HCT116 (cell line): ENCODE results near the gene VRK1. TPM values are rescaled to one million over a fixed set of nuclear protein-coding genes. Genes with fewer than 3 reads are reported as not detected.

ENCODE experiments used
- ATAC-seq: fragments of 200-7000 bp; cut with Tn5 transposase; 2 replicates; pipeline ENCODE4 v1.9.1; 2020; ENCODE audit warnings: mild to moderate bottlenecking, moderate library complexity
- BruUV-seq: library from RNA; stranded (reverse); fragments of 400-500 nt; replicated peaks from 2 replicates; lab custom pipeline; 2021; lab: Mats Ljungman, UMichigan
- CTCF ChIA-PET: fragments of 300-600 bp; sonication (Branson Sonifier 250); formaldehyde crosslinking; loops from one replicate; lab custom pipeline; 2021; ENCODE audit warnings: antibody characterized with exemption; lab: Charles Lee
- POLR2A ChIA-PET: fragments of 300-600, 350-600 bp; sonication (Branson Sonifier 250); formaldehyde crosslinking; loops from one replicate; lab custom pipeline; 2021; ENCODE audit warnings: antibody characterized with exemption; lab: Charles Lee
- RAD21 ChIA-PET, 2 experiments: fragments of 300-600 bp; sonication (Branson Sonifier 250); formaldehyde crosslinking; loops; one replicate each; lab custom pipeline; 2023; ENCODE audit warnings: low total read pairs in 2 of 2; ENCODE audit not compliant: uncharacterized antibody in 2 of 2, unreplicated experiment in 2 of 2, low non-redundant PET in 1 of 2; lab: Charles Lee
- DNase-seq: peaks from one replicate; pipeline ENCODE4 v3.0.0-alpha.2; 2010; ENCODE audit warnings: low read depth, low spot score
- H2AFZ ChIP-seq: fragments of 200-600 bp; shearing (Covaris generic), sonication (generic); 2 replicates; pipeline ENCODE4 v1.6.1; 2017; ENCODE audit warnings: low read depth, mixed run types, mixed read lengths, antibody characterized with exemption, low read length; ENCODE audit not compliant: poor library complexity, severe bottlenecking
- H3K27ac ChIP-seq: 2 replicates; pipeline ENCODE4 v1.5.1; 2012; ENCODE audit warnings: low read depth, low read length
- H3K27me3 ChIP-seq: fragments of 200-600 bp; sonication (generic); 2 replicates; pipeline ENCODE4 v1.6.1; 2016; ENCODE audit warnings: mixed run types, low read length, mixed read lengths; ENCODE audit not compliant: insufficient read depth
- H3K36me3 ChIP-seq, 2 experiments: fragments of 200-500 bp in 1 of 2; fragments of 200-600 bp in 1 of 2; sonication (Bioruptor generic) in 1 of 2; sonication (generic) in 1 of 2; 2 replicates each; pipeline versions ENCODE4 v1.5.1 to v1.6.1; 2014 to 2016; ENCODE audit warnings: low read length in 2 of 2, inconsistent platforms in 1 of 2, mixed read lengths in 1 of 2, mixed run types in 1 of 2; ENCODE audit not compliant: insufficient read depth in 2 of 2, control insufficient read depth in 1 of 2
- H3K4me1 ChIP-seq, 2 experiments: fragments of 200-600 bp in 1 of 2; sonication (generic) in 1 of 2; 2 replicates each; pipeline versions ENCODE4 v1.5.1 to v1.6.1; 2012 to 2017; ENCODE audit warnings: low read length in 2 of 2, inconsistent platforms in 1 of 2, mild to moderate bottlenecking in 1 of 2, mixed read lengths in 1 of 2, mixed run types in 1 of 2, moderate library complexity in 1 of 2; ENCODE audit not compliant: insufficient read depth in 2 of 2, control insufficient read depth in 1 of 2
- H3K4me2 ChIP-seq: fragments of 200-600 bp; sonication (generic); 2 replicates; pipeline ENCODE4 v1.6.1; 2017; ENCODE audit warnings: mixed run types, low read length, mixed read lengths
- H3K4me3 ChIP-seq, 2 experiments: fragments of 200-600 bp in 1 of 2; sonication (generic) in 1 of 2; replicated peaks in 1 of 2; 2 replicates each; pipeline ENCODE4 v1.5.1; 2011 to 2016; ENCODE audit warnings: low read length in 2 of 2, control low read depth in 1 of 2, low read depth in 1 of 2, mild to moderate bottlenecking in 1 of 2, mixed read lengths in 1 of 2, mixed run types in 1 of 2
- H3K79me2 ChIP-seq: fragments of 200-600 bp; sonication (generic); 2 replicates; pipeline ENCODE4 v1.6.1; 2017; ENCODE audit warnings: mild to moderate bottlenecking, mixed run types, low read length, moderate library complexity, mixed read lengths; ENCODE audit not compliant: insufficient read depth
- H3K9ac ChIP-seq: fragments of 200-600 bp; sonication (generic); 2 replicates; pipeline ENCODE4 v1.6.1; 2016; ENCODE audit warnings: low read length, mixed read lengths
- H3K9me2 ChIP-seq: fragments of 200-600 bp; sonication (generic), shearing (Covaris generic); 2 replicates; pipeline ENCODE4 v1.6.1; 2017; ENCODE audit warnings: mixed run types, mild to moderate bottlenecking, moderate library complexity; ENCODE audit not compliant: insufficient read depth
- H3K9me3 ChIP-seq, 2 experiments: fragments of 200-500 bp in 1 of 2; fragments of 200-600 bp in 1 of 2; sonication (Bioruptor generic) in 1 of 2; sonication (generic) in 1 of 2; 2 replicates each; pipeline ENCODE4 v1.6.1; 2014 to 2017; ENCODE audit warnings: low read length in 2 of 2, mixed read lengths in 2 of 2, inconsistent platforms in 1 of 2, low read depth in 1 of 2, mild to moderate bottlenecking in 1 of 2, mixed run types in 1 of 2, moderate library complexity in 1 of 2; ENCODE audit not compliant: control insufficient read depth in 1 of 2, insufficient read depth in 1 of 2
- H4K20me1 ChIP-seq: fragments of 200-600 bp; sonication (generic), shearing (Covaris generic); 2 replicates; pipeline ENCODE4 v1.6.1; 2017; ENCODE audit warnings: mixed run types, mild to moderate bottlenecking, moderate library complexity; ENCODE audit not compliant: insufficient read depth
- CEBPB ChIP-seq: IDR thresholded peaks from 2 replicates; pipeline ENCODE4 v1.6.1; 2012; ENCODE audit warnings: low read depth
- ELF1 ChIP-seq: IDR thresholded peaks from 2 replicates; pipeline ENCODE4 v1.6.1; 2012; ENCODE audit warnings: low read depth, borderline replicate concordance
- EZH2 ChIP-seq: fragments of 200-600 bp; sonication (generic); IDR thresholded peaks from 2 replicates; pipeline ENCODE4 v1.6.1; 2017; ENCODE audit warnings: antibody characterized with exemption, mixed run types
- FOSL1 ChIP-seq: IDR thresholded peaks from 2 replicates; pipeline ENCODE4 v1.6.1; 2012; ENCODE audit warnings: low read depth
- JUND ChIP-seq: IDR thresholded peaks from 2 replicates; pipeline ENCODE4 v1.6.1; 2012
- POLR2A ChIP-seq: IDR thresholded peaks from 2 replicates; pipeline ENCODE4 v1.7.0; 2011; ENCODE audit warnings: borderline replicate concordance; ENCODE audit not compliant: insufficient read depth, insufficient read length; ENCODE audit errors: extremely low read depth
- POLR2AphosphoS5 ChIP-seq: IDR thresholded peaks from 2 replicates; pipeline ENCODE4 v1.6.1; 2011; ENCODE audit warnings: mild to moderate bottlenecking, low read depth, low read length, moderate library complexity
- SIN3A ChIP-seq: IDR thresholded peaks from 2 replicates; pipeline ENCODE4 v1.6.1; 2012; ENCODE audit warnings: low read depth
- SP1 ChIP-seq: IDR thresholded peaks from 2 replicates; pipeline ENCODE4 v1.6.1; 2012; ENCODE audit warnings: low read depth
- SRF ChIP-seq: IDR thresholded peaks from 2 replicates; pipeline ENCODE4 v1.6.1; 2012; ENCODE audit warnings: low read depth
- YY1 ChIP-seq: IDR thresholded peaks from 2 replicates; pipeline ENCODE4 v1.6.1; 2011; ENCODE audit warnings: low read length, low read depth, moderate library complexity, mild to moderate bottlenecking; ENCODE audit not compliant: insufficient replicate concordance; ENCODE audit errors: extremely low read depth
- ZFX ChIP-seq: fragments of 450-650 bp; IDR thresholded peaks from 2 replicates; pipeline ENCODE4 v1.6.1; 2017
- ZNF274 ChIP-seq: fragments of 200-500 bp; sonication (Bioruptor generic); IDR thresholded peaks from 2 replicates; pipeline ENCODE4 v1.6.1; 2014; ENCODE audit warnings: mild to moderate bottlenecking, low read depth, low read length, inconsistent platforms
- intact Hi-C: fragments of 100-400 bp; cut with micrococcal nuclease; formaldehyde crosslinking; loops from 2 replicates; pipeline ENCODE4 v1.10.0; 2022
- total RNA-seq: library from RNA; stranded (reverse); gene quantifications from one replicate; pipeline ENCODE4 v1.2.1, GENCODE V29; 2021; ENCODE audit not compliant: unreplicated experiment
- TF ChIP-seq, protein P1 (sequence below), 3 experiments: fragments of 200-600 bp in 1 of 3; sonication (generic) in 1 of 3; IDR thresholded peaks in 2 of 3; conservative IDR thresholded peaks in 1 of 3; 2 replicates each; pipeline ENCODE4 v1.5.1; 2012 to 2017; ENCODE audit warnings: low read depth in 2 of 3, low read length in 2 of 3, antibody characterized with exemption in 1 of 3, borderline replicate concordance in 1 of 3, control low read depth in 1 of 3, mild to moderate bottlenecking in 1 of 3, mixed read lengths in 1 of 3, mixed run types in 1 of 3, moderate library complexity in 1 of 3; ENCODE audit not compliant: insufficient read depth in 1 of 3

The VRK1 gene
- total RNA-seq, 1 experiment from 2014 or later = 51.4 TPM

DNA sequence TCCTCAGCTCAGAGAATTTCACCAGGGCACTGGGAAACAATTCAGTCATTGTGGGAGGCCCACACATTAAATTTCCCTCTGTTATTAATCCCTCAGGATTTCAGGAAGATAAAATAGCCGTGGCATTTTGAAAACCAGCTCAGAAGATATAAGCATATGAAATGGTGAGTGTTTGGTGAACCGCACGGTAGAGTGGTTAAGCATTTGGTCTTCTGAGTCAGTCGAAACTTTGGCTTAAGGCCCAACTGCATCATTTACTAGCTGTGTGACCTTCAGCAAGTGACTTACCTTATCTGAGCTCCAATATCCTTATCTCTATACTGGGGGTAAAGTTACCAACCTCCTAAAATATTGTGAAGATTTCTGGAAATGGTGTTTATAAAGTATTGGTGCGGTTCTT is 5.2 kb upstream of the VRK1 start:
- TF ChIP-seq FOSL1 (no peak), JUND (no peak), EZH2 (no peak), ELF1 (no peak), SP1 (no peak), YY1 (no peak), SRF (no peak), POLR2A (no peak), POLR2AphosphoS5 (no peak), CEBPB (no peak), ZFX (no peak), SIN3A (no peak), ZNF274 (no peak)
- TF ChIP-seq, protein P1, sequence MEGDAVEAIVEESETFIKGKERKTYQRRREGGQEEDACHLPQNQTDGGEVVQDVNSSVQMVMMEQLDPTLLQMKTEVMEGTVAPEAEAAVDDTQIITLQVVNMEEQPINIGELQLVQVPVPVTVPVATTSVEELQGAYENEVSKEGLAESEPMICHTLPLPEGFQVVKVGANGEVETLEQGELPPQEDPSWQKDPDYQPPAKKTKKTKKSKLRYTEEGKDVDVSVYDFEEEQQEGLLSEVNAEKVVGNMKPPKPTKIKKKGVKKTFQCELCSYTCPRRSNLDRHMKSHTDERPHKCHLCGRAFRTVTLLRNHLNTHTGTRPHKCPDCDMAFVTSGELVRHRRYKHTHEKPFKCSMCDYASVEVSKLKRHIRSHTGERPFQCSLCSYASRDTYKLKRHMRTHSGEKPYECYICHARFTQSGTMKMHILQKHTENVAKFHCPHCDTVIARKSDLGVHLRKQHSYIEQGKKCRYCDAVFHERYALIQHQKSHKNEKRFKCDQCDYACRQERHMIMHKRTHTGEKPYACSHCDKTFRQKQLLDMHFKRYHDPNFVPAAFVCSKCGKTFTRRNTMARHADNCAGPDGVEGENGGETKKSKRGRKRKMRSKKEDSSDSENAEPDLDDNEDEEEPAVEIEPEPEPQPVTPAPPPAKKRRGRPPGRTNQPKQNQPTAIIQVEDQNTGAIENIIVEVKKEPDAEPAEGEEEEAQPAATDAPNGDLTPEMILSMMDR (IDR thresholded peaks at IDR 0.05 in 2 of 3, conservative IDR thresholded peaks at IDR 0.05 in 1 of 3; ENCODE audit: borderline replicate concordance in 1 of 3, insufficient read depth in 1 of 3, low read depth in 2 of 3, low read length in 2 of 3) = no peak
- Histone ChIP-seq H3K4me3 (no peak overlapping the region), H4K20me1 (no peaks in the 10 kb centered on the region), H3K27ac (no peak overlapping the region), H2AFZ (no peak overlapping the region), H3K9ac (no peak overlapping the region), H3K4me2 (no peak overlapping the region), H3K4me1 (no peaks in the 10 kb centered on the region; a peak in 2 of 4 replicates), H3K36me3 (no peaks in the 10 kb centered on the region), H3K9me3 (no peaks in the 10 kb centered on the region), H3K79me2 (no peaks in the 10 kb centered on the region), H3K9me2 (no peaks in the 10 kb centered on the region), H3K27me3 (no peaks in the 10 kb centered on the region)
- no peak for ATAC-seq
- intact Hi-C loops = loop anchor here (10.0 kb wide), 1 partner anchor 323 kb away; no protein-coding TSS in a partner anchor
- POLR2A ChIA-PET = no interaction called here
- RAD21 ChIA-PET = no interaction called here
- no TSS peak for BruUV-seq
- DNase-seq = no peak
- CTCF ChIA-PET = no interaction called here
